GM21390 (cell line): Measurements from ENCODE around the gene SMC5.
"Not testable (repeated sequence)": the region's sequence is repeated elsewhere in the genome, so short reads cannot be mapped to it uniquely, and the experiment has no call there.

ENCODE experiments used
- ATAC-seq: cut with Tn5 transposase; IDR thresholded peaks from one replicate; pipeline ENCODE4 v1.9.1; 2021; ENCODE audit not compliant: unreplicated experiment

The SMC5 gene

GRCh38 chr9:70262948-70263347 lies 4.2 kb downstream of the SMC5 start:
- ATAC-seq: no peak

GRCh38 chr9:70263421-70263820 lies 4.6 kb downstream of the SMC5 start:
- ATAC-seq: no peak

- ATAC-seq: no peak
These were observed 19.5 kb downstream of the SMC5 start for GRCh38 chr9:70278305-70278704.

GRCh38 chr9:70283848-70284247 lies 25.1 kb downstream of the SMC5 start:
- ATAC-seq: no peak

- no peak for ATAC-seq
These were observed 26.5 kb downstream of the SMC5 start for GRCh38 chr9:70285246-70285645.

DNA sequence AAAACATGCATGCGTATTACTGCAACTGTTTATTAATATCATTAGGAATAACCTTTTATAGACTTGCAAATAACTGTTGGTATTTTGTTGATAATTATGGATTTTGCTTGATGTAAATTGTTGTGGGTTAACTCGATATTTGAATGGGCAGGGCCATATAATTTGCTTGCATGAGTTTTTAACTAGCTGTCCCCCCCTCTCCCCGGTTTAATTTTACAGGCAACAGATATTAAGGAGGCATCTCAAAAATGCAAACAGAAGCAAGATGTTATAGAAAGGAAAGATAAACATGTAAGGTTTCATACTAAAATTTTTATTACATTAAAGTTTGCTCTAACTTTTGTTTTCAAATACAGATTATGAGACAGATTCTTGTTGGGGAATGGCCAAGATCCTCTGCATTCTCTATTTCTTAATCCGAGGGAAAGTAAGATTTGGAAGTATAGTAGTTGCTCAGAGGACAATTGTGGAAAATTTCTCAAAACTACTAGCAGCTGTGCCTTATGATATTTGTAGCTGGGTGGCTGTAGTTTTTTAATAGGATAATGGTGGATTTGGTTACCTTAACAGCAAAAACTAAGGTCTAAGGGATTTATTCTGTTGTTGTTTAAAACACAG lies 27.3 kb downstream of the SMC5 start:
- ATAC-seq: no peak

DNA sequence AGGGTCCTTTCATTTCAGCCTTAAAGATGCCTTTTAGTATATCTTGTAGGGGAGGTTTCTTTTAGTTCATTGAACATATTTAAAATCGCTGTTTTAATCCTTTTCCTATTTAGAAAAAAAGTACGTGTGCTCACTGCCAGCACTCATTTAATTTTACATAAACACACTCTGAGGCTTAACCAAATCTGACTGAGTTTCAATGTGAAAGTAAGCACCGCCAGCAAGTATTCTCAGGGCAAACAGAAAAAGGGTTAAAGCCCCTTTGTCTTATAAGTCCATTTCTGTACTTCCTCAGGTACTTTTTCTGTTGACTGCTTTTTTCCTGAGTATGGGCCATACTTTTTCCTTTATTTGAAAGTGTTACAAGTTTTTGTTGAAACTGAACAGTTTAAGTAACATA lies 31.8 kb downstream of the SMC5 start:
- ATAC-seq: no peak

- ATAC-seq: no peak
These were observed 32.7 kb downstream of the SMC5 start for GRCh38 chr9:70291446-70291845.

GRCh38 chr9:70292253-70292652 lies 33.5 kb downstream of the SMC5 start:
- no peak for ATAC-seq

GRCh38 chr9:70293214-70293613 lies 34.4 kb downstream of the SMC5 start:
- ATAC-seq: no peak

- no peak for ATAC-seq
These were observed 38.4 kb downstream of the SMC5 start for GRCh38 chr9:70297141-70297540.

DNA sequence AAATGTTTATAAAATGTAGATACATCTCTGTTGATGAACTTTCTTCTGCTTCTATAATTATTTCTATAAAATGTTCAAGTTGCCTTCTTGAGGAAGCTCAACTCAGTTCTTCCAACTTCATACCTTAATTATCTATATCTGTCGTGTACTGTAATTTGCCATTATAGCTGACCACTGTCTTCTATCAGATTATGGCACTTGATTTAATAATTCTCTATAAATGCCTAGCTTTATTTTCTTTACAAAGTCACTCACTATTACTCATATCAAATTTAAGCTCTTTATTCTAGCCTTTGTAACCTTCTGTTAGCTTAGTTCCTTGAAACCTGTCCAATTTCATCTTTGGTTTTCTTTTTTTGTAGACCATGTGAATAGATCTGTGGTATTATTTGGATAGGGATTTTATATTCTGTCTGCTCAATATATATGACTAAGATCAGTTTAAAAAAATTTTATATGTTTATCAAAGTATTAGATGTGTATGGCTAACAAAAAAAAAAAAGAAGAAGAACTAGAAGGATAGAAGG lies 39.5 kb downstream of the SMC5 start:
- no peak for ATAC-seq

DNA sequence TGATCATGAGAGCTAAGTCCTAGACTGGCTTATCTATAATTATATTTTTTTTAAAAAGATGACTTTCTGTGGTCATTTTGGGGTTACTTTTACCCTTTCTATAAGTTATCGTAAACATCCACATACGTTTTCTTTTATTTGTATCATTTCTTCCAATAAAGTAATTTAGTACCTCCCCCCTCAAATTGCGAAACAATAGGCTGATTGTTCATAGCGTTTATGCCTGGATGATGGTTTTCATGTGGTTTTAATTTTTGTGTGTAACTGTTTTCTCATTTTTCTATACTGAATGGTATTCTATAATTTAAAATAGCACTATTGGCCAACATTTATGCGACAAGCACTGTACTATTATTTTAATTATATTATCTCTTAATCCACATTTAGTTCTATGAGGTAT lies 44.5 kb downstream of the SMC5 start:
- no peak for ATAC-seq

GRCh38 chr9:70304810-70305209 lies 46.0 kb downstream of the SMC5 start:
- ATAC-seq: no peak

DNA sequence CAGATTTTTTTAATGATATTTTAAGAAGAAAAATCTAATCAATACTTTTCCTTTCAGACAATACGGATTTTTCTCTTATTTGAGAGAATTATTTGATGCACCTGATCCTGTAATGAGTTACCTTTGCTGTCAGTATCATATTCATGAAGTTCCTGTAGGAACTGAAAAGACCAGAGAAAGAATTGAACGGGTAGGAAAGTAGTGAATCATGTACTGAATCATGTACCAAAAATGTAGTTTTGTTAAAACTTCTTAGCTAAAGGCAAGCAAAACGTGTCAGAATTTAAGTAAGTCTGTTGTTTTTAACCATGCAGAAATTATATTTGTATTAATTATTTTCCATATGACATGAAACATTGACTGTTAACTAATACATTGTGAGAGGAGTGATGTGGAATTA lies 56.6 kb downstream of the SMC5 start:
- ATAC-seq: no peak

GRCh38 chr9:70318002-70318401 lies 59.2 kb downstream of the SMC5 start:
- no peak for ATAC-seq

DNA sequence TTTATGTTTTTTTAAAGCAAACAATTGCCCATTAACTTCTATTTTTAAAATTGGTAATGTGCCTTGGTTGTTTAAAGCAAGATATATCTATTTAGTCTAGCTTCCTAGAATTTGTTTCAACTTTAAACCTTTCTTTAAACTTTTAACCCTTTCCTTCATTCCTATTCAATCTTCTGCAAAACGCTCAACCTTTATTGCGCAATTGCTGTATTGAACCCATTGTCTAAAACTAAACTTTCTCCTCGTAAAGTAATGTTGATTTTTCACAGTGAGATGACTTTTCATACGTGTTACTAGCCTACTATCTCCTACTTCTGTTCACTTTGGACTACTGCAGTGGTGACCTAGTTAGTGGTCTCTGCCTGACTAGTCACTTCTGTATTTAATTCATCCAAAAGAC lies 63.3 kb downstream of the SMC5 start:
- ATAC-seq: no peak

DNA sequence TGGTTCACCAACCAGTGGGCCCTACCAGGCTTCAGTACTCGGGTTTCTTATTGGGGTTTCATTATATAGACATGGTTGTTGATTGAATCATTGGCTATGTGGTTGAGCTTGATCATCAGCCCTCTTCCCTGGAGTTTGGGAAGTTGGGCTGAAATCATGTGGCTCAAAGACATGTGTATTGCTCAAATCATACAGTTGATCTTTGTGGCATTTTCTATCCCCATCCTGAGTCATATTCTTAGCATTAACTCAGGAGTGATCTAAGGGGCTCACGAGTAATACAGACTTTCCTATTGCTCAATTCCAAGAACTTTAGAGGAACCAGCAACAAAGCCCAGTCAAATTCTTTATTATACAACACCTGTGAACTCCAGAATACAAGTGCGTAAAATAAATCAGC lies 66.2 kb downstream of the SMC5 start:
- no peak for ATAC-seq

DNA sequence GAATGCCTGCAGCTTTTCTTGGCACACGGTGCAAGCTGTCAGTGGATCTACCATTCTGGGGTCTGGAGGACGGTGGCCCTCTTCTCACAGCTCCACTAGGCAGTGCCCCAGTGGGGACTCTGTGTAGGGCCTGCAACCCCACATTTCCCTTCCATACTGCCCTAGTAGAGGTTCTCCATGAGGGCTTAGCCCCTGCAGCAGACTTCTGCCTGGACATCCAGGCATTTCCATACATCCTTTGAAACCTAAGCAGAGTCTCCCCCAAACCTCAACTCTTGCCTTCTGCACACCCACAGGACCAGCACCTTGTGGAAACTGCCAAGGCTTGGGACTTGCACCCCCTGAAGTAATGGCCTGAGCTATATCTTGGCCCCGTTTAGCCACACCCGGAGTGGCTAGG lies 69.8 kb downstream of the SMC5 start:
- not testable (repeated sequence) for ATAC-seq

GRCh38 chr9:70340572-70340971 lies 81.8 kb downstream of the SMC5 start:
- no peak for ATAC-seq

GRCh38 chr9:70347046-70347445 lies 88.3 kb downstream of the SMC5 start:
- ATAC-seq: no peak

DNA sequence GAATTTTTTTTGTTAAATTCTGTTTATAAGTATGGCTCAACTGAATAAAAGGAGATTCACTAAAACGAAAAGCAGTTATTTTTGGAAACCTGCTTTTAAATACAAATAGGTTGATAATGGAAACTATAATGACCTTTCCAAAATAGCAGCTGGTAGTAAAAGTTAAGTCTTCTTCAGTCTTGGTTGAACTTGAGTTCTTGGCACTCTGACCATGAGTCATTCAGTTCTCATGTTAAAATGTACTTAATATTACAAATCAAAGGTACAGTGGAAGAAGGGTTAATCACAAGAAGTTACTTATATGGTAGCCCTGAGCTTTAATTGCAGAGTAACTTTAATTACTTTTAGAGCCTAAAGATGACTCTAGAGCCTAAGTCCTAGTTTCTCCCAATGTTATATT lies 93.6 kb downstream of the SMC5 start:
- ATAC-seq: no peak

GRCh38 chr9:70352802-70353201 lies 94.0 kb downstream of the SMC5 start:
- ATAC-seq: no peak
